ENCODE data around the gene TLR4. TPM values are rescaled to one million over a fixed set of nuclear protein-coding genes. Genes with fewer than 3 reads are reported as not detected.

Gene TLR4
- total RNA-seq, 1 donor from 2014 or later = 70.1 TPM

DNA sequence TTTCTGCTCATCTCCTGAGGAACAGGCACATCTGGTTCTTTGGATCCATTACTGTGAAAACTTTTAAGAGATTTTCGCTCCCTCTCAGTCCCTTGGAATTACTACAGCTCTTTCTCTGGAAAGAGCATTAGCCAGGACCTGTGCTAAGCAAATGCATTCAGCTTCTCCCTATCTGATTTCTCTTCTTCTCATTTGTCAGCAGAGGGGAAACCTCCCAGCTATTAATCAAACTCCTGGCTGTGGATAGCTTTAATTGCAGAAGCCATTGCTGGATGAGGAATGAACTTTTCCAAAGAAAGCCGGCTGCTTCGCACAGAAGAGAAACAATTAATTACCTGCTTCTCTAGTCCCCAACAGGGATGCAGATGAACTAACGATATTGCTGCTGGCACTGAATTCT lies 37.9 kb downstream of the TLR4 start:
- TF ChIP-seq CTCF (IDR thresholded peaks at IDR 0.05) = no peak
- Histone ChIP-seq H3K36me3 (no peaks in the 10 kb centered on the region), H3K27me3 (ENCODE audit: low read depth) (peaks cover 6% of the 10 kb centered on the region), H3K27ac (no peak overlapping the region), H3K4me3 (no peak overlapping the region), H3K4me1 (no peaks in the 10 kb centered on the region), H3K9me3 (no peaks in the 10 kb centered on the region)
- intact Hi-C loops (cut with DNase I) = no loop called here
- no peak for ATAC-seq
- no peak for DNase-seq

GRCh38 chr9:117744369-117744768 lies 40.2 kb downstream of the TLR4 start:
- Histone ChIP-seq H3K9me3 (no peaks in the 10 kb centered on the region), H3K4me1 (no peaks in the 10 kb centered on the region), H3K27ac (no peak overlapping the region), H3K27me3 (ENCODE audit: low read depth) (peaks cover 6% of the 10 kb centered on the region), H3K36me3 (no peaks in the 10 kb centered on the region), H3K4me3 (no peak overlapping the region)
- DNase-seq (no peak), ATAC-seq (no peak)
- intact Hi-C loops (cut with DNase I) = no loop called here
- TF ChIP-seq CTCF (IDR thresholded peaks at IDR 0.05) = no peak

DNA sequence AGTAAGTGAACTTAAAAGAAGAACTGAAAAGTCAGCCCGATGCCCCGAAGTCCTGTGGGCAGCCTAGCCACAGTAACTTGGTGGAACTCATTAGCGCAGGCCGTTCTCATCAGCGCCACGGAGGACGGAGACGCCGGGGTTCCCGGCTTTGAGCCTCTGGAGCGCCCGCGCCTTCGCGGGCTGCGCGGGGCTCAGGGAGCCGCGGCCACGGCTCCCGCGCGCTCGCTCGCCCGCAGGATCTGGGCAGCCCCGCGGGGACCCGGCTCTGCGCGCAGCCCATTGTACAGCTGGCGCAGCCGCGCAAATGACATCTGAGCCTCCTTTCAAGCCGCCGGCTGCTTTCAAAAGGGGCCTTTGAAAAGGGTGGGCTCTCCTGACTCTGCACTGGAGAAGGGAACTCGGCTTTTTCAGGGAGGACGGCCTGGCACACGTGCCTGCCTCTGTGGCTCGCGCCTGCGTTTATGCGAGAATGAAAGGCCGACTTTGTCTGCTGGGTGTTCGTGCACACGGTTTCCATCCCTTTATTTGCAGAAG lies 40.7 kb downstream of the TLR4 start:
- peak; percentile 46 for DNase-seq
- no peak for TF ChIP-seq CTCF (IDR thresholded peaks at IDR 0.05)
- peaks cover 6% of the 10 kb centered on the region for H3K27me3 ChIP-seq (ENCODE audit: low read depth)
- H3K36me3 ChIP-seq = no peaks in the 10 kb centered on the region
- no peaks in the 10 kb centered on the region for H3K4me1 ChIP-seq
- H3K9me3 ChIP-seq = no peaks in the 10 kb centered on the region
- intact Hi-C loops (cut with DNase I) = no loop called here
- peak; percentile 36 to 59 for ATAC-seq
- peak overlapping the region; percentile 43 for H3K4me3 ChIP-seq
- no peak overlapping the region for H3K27ac ChIP-seq

GRCh38 chr9:117745598-117745997 lies 41.4 kb downstream of the TLR4 start:
- DNase-seq (no peak), ATAC-seq (no peak)
- TF ChIP-seq CTCF (IDR thresholded peaks at IDR 0.05) = no peak
- Histone ChIP-seq H3K4me1 (no peaks in the 10 kb centered on the region), H3K36me3 (no peaks in the 10 kb centered on the region), H3K9me3 (no peaks in the 10 kb centered on the region), H3K27ac (no peak overlapping the region), H3K27me3 (ENCODE audit: low read depth) (peaks cover 6% of the 10 kb centered on the region), H3K4me3 (no peak overlapping the region)
- intact Hi-C loops (cut with DNase I) = no loop called here

DNA sequence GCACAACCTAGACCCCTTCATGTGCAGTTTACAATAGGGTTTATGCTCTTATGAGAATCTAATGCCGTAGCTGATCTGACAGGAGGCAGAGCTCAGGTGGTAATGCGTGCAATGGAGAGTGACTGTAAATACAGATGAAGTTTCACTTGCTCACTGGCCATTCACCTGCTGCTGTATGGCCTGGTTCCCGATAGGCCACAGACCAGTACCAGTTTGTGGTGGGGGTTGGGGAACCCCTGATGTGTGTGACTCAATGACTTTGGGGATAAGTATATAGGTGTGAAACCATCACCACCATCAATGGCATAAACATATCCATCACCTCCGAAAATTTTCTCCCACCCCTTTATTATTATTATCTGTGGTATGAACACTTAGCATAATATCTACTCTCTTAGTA lies 42.1 kb downstream of the TLR4 start:
- H3K9me3 ChIP-seq = no peaks in the 10 kb centered on the region
- DNase-seq (no peak), ATAC-seq (no peak)
- H3K4me3 ChIP-seq = no peak overlapping the region
- H3K4me1 ChIP-seq = no peaks in the 10 kb centered on the region
- peaks cover 6% of the 10 kb centered on the region for H3K27me3 ChIP-seq (ENCODE audit: low read depth)
- TF ChIP-seq CTCF (IDR thresholded peaks at IDR 0.05) = no peak
- H3K36me3 ChIP-seq = no peaks in the 10 kb centered on the region
- no peak overlapping the region for H3K27ac ChIP-seq
- intact Hi-C loops (cut with DNase I) = no loop called here
